ENCODE data around the gene PLA2G4C.

DNA sequence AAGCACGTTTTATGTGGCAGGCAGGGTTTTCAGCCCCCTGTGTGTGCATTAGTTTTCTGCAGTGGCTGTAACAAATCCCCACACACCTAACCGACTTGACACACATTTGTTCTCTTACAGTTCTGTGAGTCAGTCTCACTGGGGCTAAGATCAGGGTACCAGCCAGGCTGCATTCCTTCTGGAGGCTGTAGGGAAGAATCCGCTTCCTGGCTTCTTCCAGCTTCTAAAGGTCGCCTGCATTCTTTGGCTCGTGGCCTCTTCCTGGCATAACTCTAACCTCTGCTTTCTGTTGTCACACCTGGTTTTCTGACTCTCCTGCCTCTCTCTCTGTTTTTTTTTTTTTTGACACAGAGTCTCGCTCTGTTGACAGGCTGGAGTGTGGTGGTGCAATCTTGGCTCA lies 109.8 kb downstream of the PLA2G4C start:
- TF ChIP-seq FOSL1 (IDR thresholded peaks at IDR 0.05; ENCODE audit: insufficient read depth, low read depth, low read length): no peak
- TF ChIP-seq, protein P1, sequence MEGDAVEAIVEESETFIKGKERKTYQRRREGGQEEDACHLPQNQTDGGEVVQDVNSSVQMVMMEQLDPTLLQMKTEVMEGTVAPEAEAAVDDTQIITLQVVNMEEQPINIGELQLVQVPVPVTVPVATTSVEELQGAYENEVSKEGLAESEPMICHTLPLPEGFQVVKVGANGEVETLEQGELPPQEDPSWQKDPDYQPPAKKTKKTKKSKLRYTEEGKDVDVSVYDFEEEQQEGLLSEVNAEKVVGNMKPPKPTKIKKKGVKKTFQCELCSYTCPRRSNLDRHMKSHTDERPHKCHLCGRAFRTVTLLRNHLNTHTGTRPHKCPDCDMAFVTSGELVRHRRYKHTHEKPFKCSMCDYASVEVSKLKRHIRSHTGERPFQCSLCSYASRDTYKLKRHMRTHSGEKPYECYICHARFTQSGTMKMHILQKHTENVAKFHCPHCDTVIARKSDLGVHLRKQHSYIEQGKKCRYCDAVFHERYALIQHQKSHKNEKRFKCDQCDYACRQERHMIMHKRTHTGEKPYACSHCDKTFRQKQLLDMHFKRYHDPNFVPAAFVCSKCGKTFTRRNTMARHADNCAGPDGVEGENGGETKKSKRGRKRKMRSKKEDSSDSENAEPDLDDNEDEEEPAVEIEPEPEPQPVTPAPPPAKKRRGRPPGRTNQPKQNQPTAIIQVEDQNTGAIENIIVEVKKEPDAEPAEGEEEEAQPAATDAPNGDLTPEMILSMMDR (IDR thresholded peaks at IDR 0.05; ENCODE audit: control extremely low read depth in 1 of 3, insufficient read depth in 1 of 3, low read depth in 1 of 3, low read length in 3 of 3): no peak
- TF ChIP-seq, protein P2, sequence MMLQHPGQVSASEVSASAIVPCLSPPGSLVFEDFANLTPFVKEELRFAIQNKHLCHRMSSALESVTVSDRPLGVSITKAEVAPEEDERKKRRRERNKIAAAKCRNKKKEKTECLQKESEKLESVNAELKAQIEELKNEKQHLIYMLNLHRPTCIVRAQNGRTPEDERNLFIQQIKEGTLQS (IDR thresholded peaks at IDR 0.05; ENCODE audit: insufficient read depth, low read depth, low read length): no peak
- no peak for TF ChIP-seq ZNF274 (IDR thresholded peaks at IDR 0.05; ENCODE audit: borderline replicate concordance, extremely low read depth, low read length)
- TF ChIP-seq GABPA (IDR thresholded peaks at IDR 0.05; ENCODE audit: borderline replicate concordance, insufficient read depth, low read length): no peak
- no peak for TF ChIP-seq SRF (IDR thresholded peaks at IDR 0.05; ENCODE audit: low read depth, low read length)
- TF ChIP-seq EZH2 (IDR thresholded peaks at IDR 0.05; ENCODE audit: low read depth, low read length, severe bottlenecking): no peak
- TF ChIP-seq SUZ12 (IDR thresholded peaks at IDR 0.05; ENCODE audit: low read length): no peak
- no peak for TF ChIP-seq POLR2A (IDR thresholded peaks at IDR 0.05; ENCODE audit: control extremely low read depth in 1 of 2, low read depth in 2 of 2, low read length in 2 of 2)
- TF ChIP-seq EP300 (IDR thresholded peaks at IDR 0.05; ENCODE audit: borderline replicate concordance in 1 of 2, low read depth in 2 of 2, low read length in 2 of 2): no peak
- TF ChIP-seq CHD2 (IDR thresholded peaks at IDR 0.05; ENCODE audit: low read length): no peak
- TF ChIP-seq TCF12 (IDR thresholded peaks at IDR 0.05; ENCODE audit: low read depth, low read length): no peak
- TF ChIP-seq RAD21 (IDR thresholded peaks at IDR 0.05 in 1 of 2, conservative IDR thresholded peaks at IDR 0.05 in 1 of 2; ENCODE audit: low read depth in 2 of 2, low read length in 2 of 2): no peak
